ENCODE measurements around the gene PRKAG3.

DNA sequence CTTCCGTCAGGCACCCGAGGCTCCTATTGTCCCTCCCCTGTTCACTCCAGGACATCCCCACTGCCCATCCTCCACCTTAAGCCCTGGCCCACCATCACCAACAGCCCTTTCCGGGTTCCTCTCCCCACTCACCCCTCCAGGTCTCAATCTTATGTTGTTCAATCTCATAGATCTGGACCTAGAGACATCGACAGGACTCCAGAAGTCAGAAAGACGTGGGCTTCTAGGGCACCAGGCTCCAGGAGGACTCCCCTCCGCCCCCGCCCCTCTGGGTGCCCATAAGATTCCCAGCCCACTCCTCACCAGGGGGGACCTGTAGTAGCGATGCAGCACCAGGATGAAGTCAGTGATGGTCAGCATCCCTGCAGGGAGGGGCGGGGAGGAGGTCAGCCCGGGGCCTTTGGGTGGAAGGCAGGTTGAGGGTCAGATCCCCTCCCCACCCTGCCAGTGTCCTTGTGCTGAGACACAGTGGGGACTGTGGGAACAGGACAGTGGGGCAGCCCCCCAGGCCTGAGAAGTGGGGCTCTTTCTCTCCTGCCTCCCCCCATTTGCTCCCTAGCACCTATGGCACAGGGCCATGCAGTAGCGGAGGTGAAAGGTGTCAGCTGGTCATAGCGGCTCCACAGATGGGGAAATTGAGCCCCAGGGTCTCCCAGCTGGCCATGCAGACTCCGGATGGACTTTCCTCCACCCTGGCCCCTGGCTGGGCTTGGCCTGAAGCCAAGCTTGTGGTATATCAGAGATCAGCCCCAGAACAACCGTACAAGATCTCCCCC is 3.7 kb downstream of the PRKAG3 start:
- TF ChIP-seq, protein P1, sequence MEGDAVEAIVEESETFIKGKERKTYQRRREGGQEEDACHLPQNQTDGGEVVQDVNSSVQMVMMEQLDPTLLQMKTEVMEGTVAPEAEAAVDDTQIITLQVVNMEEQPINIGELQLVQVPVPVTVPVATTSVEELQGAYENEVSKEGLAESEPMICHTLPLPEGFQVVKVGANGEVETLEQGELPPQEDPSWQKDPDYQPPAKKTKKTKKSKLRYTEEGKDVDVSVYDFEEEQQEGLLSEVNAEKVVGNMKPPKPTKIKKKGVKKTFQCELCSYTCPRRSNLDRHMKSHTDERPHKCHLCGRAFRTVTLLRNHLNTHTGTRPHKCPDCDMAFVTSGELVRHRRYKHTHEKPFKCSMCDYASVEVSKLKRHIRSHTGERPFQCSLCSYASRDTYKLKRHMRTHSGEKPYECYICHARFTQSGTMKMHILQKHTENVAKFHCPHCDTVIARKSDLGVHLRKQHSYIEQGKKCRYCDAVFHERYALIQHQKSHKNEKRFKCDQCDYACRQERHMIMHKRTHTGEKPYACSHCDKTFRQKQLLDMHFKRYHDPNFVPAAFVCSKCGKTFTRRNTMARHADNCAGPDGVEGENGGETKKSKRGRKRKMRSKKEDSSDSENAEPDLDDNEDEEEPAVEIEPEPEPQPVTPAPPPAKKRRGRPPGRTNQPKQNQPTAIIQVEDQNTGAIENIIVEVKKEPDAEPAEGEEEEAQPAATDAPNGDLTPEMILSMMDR (IDR thresholded peaks at IDR 0.05): no peak
- TF ChIP-seq POLR2A (IDR thresholded peaks at IDR 0.05) (no peak), POLR2AphosphoS5 (IDR thresholded peaks at IDR 0.05) (no peak)
